Vagina (tissue), 2 donors: ENCODE results near the gene NXPH4. TPM values are rescaled to one million over a fixed set of nuclear protein-coding genes. Genes with fewer than 3 reads are reported as not detected.

Experiments used
- DNase-seq, 2 donors: peaks; one replicate each; pipeline ENCODE4 v3.0.0-alpha.2; 2017; ENCODE audit errors: extremely low spot score in 2 of 2
- H3K27ac ChIP-seq: fragments of 200-600 bp; sonication (generic); one replicate; pipeline ENCODE4 v1.5.1; 2019
- H3K27me3 ChIP-seq: fragments of 200-600 bp; sonication (generic); one replicate; pipeline ENCODE4 v1.5.1; 2019
- H3K36me3 ChIP-seq, 2 donors: fragments of 200-600 bp; sonication (generic); one replicate each; pipeline ENCODE4 v1.5.1; 2017 to 2019
- H3K4me1 ChIP-seq: fragments of 200-600 bp; sonication (generic); one replicate; pipeline ENCODE4 v1.5.1; 2019
- H3K4me3 ChIP-seq, 2 donors: fragments of 200-600 bp; sonication (generic); 1 replicate in 1 of 2; 2 replicates in 1 of 2; pipeline ENCODE4 v1.5.1; 2016 to 2019
- H3K9me3 ChIP-seq: fragments of 200-600 bp; sonication (generic); one replicate; pipeline ENCODE4 v1.5.1; 2019
- POLR2A ChIP-seq, 2 donors: fragments of 450-650 bp; IDR thresholded peaks; one replicate each; pipeline ENCODE4 v1.6.1; 2017; ENCODE audit warnings: antibody characterized with exemption in 2 of 2, mild to moderate bottlenecking in 2 of 2, moderate library complexity in 2 of 2
- POLR2AphosphoS5 ChIP-seq, 2 donors: sonication (generic); formaldehyde crosslinking; IDR thresholded peaks; one replicate each; pipeline ENCODE4 v1.9.0; 2017; ENCODE audit warnings: antibody characterized with exemption in 2 of 2, mild to moderate bottlenecking in 2 of 2, low read depth in 1 of 2; ENCODE audit not compliant: insufficient read depth in 1 of 2
- intact Hi-C: fragments of 100-400 bp; cut with DNase I; formaldehyde crosslinking; loops from one replicate; pipeline ENCODE4 v1.15.1; 2023
- total RNA-seq: library from RNA; depleted of rRNA; stranded (reverse); fragments of >200 nt; gene quantifications from one replicate; pipeline ENCODE4 v1.2.3, GENCODE V29; 2016
- TF ChIP-seq, protein P1 (sequence below), 3 experiments: fragments of 450-650 bp in 2 of 3; fragments of 200-600 bp in 1 of 3; sonication (generic) in 1 of 3; IDR thresholded peaks; one replicate each; pipeline ENCODE4 v1.5.1; 2017 to 2019; ENCODE audit warnings: antibody characterized with exemption in 3 of 3, mild to moderate bottlenecking in 2 of 3, moderate library complexity in 2 of 3

Gene NXPH4
- total RNA-seq, 1 donor from 2014 or later, result 3.2 TPM

DNA sequence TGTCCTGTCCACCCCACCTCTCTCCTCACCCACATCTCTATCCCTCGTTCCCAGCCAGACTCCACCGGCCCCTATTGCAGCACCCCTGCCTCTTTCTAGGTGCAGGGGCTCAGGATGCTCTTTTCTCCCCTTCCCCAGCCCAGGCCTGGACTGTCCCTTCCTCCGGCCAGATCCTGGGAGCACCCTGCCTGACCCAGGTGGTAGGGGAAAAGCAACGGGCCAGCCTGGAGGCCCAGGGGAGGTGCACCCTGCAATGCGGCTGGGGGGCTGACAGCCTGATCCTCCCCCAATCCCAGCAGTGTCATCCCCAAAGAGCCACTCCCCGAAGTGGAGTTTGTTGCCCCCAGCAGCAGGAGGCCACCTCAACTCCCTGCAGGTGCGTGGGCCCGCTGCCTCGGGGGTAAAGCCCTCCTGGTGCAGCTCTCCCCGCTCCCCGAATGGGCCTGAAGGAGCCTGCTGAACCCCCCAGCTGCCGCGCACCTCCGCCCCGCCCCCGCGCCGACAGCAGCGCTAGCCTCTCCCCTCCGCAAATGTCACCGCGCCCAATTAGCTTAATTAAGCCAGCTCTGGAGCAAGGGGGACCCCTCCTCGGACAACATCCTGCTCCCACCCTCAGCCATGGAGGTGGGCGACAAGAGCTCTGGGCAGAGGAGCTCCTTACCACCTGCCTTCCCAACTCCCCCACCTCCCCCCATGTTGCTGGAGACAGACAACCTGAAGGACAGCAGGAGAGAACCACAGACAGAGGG is 4.7 kb downstream of the NXPH4 start:
- no peak for DNase-seq
- no peak for TF ChIP-seq POLR2A (IDR thresholded peaks at IDR 0.05)
- no peak for TF ChIP-seq POLR2AphosphoS5 (IDR thresholded peaks at IDR 0.05; ENCODE audit: insufficient read depth in 1 of 2, low read depth in 1 of 2)
- TF ChIP-seq, protein P1, sequence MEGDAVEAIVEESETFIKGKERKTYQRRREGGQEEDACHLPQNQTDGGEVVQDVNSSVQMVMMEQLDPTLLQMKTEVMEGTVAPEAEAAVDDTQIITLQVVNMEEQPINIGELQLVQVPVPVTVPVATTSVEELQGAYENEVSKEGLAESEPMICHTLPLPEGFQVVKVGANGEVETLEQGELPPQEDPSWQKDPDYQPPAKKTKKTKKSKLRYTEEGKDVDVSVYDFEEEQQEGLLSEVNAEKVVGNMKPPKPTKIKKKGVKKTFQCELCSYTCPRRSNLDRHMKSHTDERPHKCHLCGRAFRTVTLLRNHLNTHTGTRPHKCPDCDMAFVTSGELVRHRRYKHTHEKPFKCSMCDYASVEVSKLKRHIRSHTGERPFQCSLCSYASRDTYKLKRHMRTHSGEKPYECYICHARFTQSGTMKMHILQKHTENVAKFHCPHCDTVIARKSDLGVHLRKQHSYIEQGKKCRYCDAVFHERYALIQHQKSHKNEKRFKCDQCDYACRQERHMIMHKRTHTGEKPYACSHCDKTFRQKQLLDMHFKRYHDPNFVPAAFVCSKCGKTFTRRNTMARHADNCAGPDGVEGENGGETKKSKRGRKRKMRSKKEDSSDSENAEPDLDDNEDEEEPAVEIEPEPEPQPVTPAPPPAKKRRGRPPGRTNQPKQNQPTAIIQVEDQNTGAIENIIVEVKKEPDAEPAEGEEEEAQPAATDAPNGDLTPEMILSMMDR (IDR thresholded peaks at IDR 0.05), result no peak
- Histone ChIP-seq H3K4me1 (peaks cover 31% of the 10 kb centered on the region), H3K27ac (no peak overlapping the region), H3K4me3 (no peak overlapping the region), H3K9me3 (no peaks in the 10 kb centered on the region), H3K27me3 (peaks cover 7% of the 10 kb centered on the region), H3K36me3 (no peaks in the 10 kb centered on the region)
- intact Hi-C loops, result no loop called here

DNA sequence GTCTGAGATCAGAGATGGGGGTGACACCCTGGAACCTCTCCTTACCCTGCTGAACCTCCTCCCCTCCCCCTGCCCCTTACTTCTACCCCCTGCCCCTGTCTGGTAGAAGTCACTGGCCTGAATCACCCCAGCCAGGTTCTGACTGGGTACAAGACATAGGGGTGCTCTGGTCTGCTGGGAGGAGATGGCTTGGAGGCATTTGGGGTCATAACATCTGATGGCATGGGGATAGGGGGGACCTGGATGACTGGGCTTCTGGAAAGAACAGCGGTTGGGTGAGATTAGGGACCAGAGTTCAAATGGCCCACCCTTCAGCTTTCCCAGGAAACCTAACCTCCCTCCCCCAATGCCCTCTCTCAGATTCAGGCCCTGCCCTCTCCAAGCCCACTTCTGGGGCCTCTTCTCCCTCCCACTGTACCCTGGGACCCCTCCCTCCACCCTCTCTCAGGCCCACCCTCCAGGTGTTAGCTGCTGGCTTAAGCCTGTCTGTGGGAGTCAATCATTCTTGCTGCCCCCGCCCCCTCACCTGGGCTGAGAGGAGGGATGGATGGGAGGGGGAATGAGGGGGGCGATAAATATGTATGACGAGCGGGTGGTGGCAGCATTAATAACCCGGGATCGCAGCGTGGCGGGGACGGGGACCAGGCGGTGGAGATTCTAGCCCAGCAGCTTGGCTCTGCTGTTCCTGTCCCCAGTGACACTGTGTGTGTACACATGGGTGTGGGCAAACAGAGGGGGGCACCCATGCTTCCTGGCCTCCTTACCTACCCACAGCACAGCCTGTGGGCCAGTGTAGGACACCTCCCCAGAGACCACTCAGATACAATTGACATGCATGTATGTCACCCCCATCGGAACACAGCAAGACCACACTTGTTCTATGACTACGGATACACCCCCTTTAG is 5.9 kb downstream of the NXPH4 start:
- Histone ChIP-seq H3K4me3 (no peak overlapping the region), H3K9me3 (no peaks in the 10 kb centered on the region), H3K27ac (no peak overlapping the region), H3K36me3 (no peaks in the 10 kb centered on the region), H3K27me3 (peaks cover 7% of the 10 kb centered on the region), H3K4me1 (peaks cover 27% of the 10 kb centered on the region)
- DNase-seq, result no peak
- intact Hi-C loops, result no loop called here
- TF ChIP-seq POLR2A (IDR thresholded peaks at IDR 0.05), result no peak
- TF ChIP-seq, protein P1 (IDR thresholded peaks at IDR 0.05), result no peak

- no peaks in the 10 kb centered on the region for H3K36me3 ChIP-seq
- H3K9me3 ChIP-seq, result no peaks in the 10 kb centered on the region
- intact Hi-C loops, result no loop called here
- no peak for DNase-seq
- H3K27ac ChIP-seq, result no peak overlapping the region
- H3K4me3 ChIP-seq, result no peak overlapping the region
- H3K4me1 ChIP-seq, result peaks cover 21% of the 10 kb centered on the region
- TF ChIP-seq, protein P1 (IDR thresholded peaks at IDR 0.05), result no peak
- TF ChIP-seq POLR2A (IDR thresholded peaks at IDR 0.05), result no peak
- no peak for TF ChIP-seq POLR2AphosphoS5 (IDR thresholded peaks at IDR 0.05; ENCODE audit: insufficient read depth in 1 of 2, low read depth in 1 of 2)
- peaks cover 7% of the 10 kb centered on the region for H3K27me3 ChIP-seq
These were observed 6.9 kb downstream of the NXPH4 start for GRCh38 chr12:57223191-57224165.

- intact Hi-C loops, result no loop called here
- no peaks in the 10 kb centered on the region for H3K9me3 ChIP-seq
- H3K4me3 ChIP-seq, result no peak overlapping the region
- H3K27ac ChIP-seq, result no peak overlapping the region
- no peaks in the 10 kb centered on the region for H3K36me3 ChIP-seq
- DNase-seq, result no peak
- peaks cover 21% of the 10 kb centered on the region for H3K4me1 ChIP-seq
- H3K27me3 ChIP-seq, result peaks cover 7% of the 10 kb centered on the region
- TF ChIP-seq POLR2AphosphoS5 (IDR thresholded peaks at IDR 0.05; ENCODE audit: insufficient read depth in 1 of 2, low read depth in 1 of 2), result no peak
- TF ChIP-seq POLR2A (IDR thresholded peaks at IDR 0.05), result no peak
- TF ChIP-seq, protein P1 (IDR thresholded peaks at IDR 0.05), result no peak
These were observed 7.8 kb downstream of the NXPH4 start for GRCh38 chr12:57224278-57224972.
